HG02798 (cell line): Measurements from ENCODE around the gene ADAMTSL2.

ENCODE experiments used
- ATAC-seq: cut with Tn5 transposase; IDR thresholded peaks from one replicate; pipeline ENCODE4 v1.9.1; 2021; ENCODE audit warnings: mild to moderate bottlenecking; ENCODE audit not compliant: unreplicated experiment, poor library complexity

Gene ADAMTSL2

GRCh38 chr9:133534346-133535291 is at the start of gene ADAMTSL2:
Gene ADAMTSL2 (plus strand): TSS chr9:133534704. CDS start chr9:133536713, 2,009 bp downstream.
- no peak for ATAC-seq

DNA sequence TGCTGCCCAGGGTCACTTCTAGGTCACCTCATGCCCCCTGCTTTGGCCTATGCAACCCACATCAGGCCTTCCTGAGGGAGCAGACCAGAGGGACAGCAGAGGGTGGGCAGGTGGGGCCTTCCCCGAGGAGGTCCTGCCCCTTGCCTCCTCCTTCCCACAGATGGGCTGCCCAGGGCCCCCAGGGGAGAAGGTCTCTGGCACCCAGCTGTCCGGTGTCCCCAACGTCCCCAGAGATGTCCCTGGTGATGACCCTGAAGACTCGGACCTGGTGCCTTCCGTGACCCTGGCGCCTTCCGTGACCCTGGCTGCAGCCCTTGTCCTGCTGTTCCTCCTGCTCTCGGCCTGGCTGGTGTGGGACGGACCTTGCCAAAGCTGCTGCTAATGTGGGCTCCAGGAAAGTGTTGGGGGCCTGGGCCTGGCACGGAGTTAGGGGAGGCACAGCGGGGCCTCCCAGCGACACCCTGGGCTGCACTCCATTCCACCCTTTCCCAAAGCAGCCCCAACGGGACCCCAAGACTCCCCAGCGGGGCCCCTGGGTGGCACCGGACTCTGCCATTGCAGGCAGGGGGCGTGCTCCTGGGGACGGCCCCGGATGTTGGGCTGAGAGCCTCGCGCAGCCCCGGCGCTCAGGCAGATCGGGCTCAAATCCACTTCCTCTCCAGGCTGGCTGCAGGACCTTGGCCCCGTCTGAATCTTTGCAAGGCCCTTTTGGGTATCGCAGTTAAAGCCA is 48.8 kb upstream of the ADAMTSL2 start:
- ATAC-seq, result no peak

DNA sequence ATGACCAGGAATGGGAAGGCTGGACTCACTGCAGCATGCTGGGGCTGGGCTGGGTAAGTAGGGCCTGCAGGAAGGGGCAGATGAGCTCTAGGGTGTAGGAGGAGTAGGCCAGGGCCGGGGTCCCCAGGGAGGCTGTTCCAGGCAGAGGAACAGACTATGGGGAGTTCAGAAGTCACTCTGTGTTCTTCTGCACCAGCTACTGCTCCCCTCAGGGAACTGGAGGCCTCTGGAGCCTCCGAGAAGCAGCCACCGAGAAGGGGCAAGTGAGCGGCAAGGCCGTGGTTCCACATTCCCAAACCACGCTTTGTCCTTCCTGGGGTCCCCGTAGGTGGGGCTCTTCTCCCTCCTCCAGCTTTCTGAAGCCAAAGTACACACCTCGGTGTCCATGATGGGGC is 47.2 kb upstream of the ADAMTSL2 start:
- no peak for ATAC-seq

DNA sequence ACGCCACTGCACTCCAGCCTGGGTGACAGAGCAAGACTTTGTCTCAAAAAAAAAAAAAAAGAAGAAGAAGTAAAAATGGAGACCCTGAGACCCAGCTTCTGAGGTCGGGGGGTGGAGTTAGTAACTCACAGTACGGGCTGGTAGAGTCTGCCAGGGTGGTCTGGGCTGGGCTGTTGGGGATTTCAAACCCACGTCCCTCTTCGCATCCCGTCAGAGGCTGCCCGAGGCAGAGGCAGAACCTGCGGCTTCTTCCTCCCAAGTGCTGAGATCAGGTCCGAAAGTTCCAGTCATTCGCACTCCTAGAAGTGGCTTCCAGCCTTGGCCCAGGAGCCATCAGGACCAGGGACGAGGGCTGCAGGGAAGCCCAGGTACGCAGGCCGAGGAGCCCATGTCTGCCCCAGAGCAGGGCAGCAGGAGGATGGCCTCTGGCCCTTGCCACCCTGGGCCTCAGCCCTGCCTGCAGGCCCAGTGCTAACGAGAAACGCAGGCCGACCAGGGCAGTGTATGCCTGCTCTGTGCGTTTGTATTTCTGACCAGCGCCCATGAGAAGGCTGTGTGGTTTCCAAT is 45.7 kb upstream of the ADAMTSL2 start:
- ATAC-seq, result no peak

DNA sequence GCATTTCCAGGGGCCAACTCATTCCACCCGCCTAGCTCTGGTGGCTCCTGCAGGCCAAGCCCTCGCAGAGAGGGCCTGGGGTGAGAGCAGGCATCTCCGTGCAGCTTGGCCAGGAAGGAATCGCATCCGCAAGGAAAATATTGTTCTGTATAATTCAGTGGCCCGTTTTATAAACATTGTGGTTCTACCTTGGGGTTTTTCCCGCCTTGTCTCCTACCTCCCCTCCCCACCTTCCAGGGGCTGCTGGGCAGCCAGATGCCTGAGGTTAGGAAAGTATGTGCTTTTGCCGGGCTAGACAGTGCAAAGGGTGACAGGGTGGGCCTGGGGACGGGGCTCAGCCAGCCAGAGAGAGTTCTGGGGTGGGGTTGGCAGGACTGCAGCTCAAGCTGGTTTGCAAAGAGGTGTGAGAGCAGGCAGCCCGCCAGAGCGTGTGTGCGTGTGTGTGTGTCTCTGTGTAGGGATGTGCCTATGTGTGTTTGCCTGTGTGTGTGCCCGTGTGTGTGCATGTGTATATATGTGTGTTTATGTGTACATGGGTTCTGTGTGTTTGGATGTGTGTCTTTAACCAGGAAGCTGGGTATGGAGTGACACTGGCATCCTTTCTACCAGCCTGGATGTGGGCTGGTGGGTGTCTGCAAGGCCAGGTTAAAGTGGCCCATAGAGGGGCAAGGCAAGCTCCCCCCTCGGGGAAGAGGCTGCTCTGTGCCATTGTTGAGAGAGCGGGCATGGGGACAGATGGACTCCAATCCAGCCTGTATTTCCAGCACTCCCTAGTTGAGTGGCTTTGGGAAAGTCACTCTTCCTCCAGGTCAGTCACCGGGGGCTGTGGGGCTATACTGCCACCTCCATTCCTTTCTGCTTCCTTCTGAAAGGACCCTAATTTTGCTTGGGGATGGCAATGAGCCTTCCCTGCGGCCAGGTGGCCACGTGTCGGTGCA is 45.0 kb upstream of the ADAMTSL2 start:
- ATAC-seq, result no peak

DNA sequence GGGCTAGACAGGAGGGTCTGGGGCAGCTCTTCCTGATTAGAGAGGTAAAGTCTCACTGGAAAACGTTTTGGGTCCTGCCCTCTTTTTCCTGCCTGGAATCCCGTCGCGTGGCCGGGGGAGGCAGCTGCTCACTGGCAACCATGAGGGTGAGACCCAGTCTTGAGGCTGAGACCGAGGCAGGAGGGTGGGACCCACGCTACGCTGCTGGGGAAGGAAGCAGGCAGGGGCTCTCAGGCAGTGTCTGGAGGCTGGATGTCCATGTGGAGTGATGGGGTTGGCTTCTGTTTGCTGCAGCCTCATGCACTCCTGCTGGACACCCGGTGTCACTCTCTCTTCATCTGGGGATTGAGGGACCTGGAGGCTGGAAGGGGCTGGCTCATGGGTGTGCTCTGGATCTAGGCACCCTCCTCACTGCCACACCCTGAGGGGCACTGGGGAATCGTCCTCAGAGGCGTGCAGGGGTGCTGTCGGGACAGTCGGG is 44.3 kb upstream of the ADAMTSL2 start:
- no peak for ATAC-seq

DNA sequence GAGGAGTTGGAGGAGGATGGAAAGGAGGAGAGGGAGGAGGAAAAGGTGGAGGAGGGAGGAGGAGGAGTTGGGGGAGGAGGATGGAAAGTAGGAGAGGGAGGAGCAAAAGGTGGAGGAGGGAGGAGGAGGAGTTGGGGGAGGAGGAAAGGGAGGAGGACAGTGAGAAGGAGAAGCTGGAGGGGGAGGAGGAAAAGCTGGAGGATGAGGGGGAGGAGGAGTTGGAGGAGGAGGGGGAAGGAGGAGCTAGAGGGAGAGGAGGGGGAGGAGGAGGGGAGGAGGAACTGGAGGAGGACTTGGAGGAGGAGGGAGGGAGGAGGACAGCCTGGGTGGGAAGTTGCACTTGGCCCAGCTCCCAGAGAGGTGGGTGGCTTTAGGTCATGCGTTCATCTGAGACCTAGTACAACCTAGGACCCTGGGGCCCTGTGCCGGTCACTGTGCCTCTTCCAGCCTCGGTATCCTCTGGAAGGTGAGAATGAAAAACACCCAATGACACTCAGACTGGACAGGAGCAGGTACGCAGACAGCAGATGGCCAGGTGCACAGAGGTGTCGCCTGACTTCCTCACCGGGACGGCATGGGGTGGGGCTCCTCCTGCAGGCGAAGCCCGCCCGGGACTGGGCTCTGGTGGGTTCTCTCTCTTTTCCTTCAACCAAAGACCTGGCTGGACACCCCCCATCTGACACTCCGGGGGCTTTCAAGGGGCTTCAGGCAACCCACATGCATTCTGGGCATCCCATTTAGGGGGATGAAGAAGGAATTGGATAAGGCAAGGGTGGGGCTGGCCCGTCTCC is 43.4 kb upstream of the ADAMTSL2 start:
- ATAC-seq, result no peak

- ATAC-seq, result no peak
Measured at GRCh38 chr9:133491656-133491925, 42.9 kb upstream of the ADAMTSL2 start.

DNA sequence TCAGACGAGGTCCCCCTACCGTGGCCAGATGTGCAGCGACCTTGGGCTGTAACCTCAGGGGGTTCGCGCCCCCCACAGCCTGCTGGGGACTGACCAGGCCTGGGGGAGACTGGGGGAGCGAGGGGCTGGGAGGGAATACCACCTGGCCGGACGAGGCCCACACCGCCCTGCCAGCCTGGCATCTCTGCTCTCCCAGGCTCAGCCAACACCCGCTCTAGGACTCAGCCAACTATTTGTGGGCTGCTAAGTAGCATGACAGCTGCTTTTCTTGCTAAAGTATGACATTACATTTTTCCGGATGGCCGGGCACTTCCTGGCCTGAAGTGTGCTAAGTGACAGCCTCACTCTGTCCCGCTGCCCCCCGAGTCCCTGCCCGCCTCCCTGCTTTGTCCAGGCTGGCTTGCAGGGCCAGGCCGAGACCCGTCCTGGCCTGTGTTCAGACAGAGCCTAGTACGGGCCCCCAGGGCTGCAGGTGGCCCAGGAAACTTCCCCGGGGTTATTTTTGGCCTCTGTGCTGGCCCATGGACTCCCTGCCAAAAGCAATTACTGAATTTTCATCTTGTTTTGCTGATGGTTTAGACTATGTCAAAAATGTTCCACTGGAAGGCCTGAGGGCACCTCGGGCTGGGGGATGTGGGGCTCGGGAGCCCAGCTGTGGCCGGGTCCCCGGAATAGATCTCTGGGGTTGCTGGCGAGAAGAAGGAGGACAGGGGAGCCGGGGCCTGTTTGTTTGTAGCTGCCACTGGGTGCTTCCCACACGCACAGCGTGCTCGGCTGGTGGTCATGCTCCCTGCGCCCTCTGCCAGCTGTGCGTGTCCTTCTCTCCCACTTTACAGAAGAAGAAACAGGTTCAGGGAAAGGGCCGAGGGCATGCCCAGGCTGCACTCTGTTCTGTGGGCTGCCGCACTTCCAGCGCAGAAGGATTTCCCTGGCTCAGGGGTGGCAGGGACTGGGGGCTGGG is 42.2 kb upstream of the ADAMTSL2 start:
- ATAC-seq, result no peak

- ATAC-seq, result no peak
Measured at GRCh38 chr9:133493428-133493827, 41.1 kb upstream of the ADAMTSL2 start.

DNA sequence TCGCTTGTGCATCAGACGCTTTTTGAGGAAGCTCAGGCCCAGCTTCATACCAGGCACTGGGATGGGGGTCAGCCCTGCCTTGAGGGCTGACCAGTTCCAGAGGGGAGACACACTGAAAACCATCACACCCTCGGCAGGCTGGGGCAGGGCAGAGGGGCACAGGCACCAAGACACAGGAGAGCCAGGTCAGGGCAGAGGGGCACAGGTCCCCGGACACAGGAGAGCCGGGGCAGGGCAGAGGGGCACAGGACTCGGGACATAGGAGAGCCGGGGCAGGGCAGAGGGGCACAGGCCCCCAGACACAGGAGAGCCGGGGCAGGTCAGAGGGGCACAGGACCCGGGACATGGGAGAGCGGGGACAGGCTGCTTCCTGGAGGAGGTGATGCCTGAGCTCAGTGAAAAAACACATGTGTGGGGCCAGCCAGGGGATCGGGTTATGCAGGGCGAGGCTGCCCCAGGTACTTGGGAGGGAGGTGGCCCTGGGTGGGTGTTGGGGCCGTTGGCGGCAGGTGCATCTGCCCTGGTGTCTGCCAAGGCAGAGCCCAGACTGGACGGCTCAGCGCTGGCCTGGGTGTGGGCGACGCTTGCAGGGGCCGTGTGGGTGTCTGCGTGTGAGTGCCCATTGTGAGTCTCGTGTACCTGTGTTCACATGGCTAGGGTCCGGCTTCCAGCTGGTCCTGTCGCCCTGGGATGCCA is 40.5 kb upstream of the ADAMTSL2 start:
- ATAC-seq, result no peak

- no peak for ATAC-seq
Measured at GRCh38 chr9:133494636-133495326, 39.7 kb upstream of the ADAMTSL2 start.

DNA sequence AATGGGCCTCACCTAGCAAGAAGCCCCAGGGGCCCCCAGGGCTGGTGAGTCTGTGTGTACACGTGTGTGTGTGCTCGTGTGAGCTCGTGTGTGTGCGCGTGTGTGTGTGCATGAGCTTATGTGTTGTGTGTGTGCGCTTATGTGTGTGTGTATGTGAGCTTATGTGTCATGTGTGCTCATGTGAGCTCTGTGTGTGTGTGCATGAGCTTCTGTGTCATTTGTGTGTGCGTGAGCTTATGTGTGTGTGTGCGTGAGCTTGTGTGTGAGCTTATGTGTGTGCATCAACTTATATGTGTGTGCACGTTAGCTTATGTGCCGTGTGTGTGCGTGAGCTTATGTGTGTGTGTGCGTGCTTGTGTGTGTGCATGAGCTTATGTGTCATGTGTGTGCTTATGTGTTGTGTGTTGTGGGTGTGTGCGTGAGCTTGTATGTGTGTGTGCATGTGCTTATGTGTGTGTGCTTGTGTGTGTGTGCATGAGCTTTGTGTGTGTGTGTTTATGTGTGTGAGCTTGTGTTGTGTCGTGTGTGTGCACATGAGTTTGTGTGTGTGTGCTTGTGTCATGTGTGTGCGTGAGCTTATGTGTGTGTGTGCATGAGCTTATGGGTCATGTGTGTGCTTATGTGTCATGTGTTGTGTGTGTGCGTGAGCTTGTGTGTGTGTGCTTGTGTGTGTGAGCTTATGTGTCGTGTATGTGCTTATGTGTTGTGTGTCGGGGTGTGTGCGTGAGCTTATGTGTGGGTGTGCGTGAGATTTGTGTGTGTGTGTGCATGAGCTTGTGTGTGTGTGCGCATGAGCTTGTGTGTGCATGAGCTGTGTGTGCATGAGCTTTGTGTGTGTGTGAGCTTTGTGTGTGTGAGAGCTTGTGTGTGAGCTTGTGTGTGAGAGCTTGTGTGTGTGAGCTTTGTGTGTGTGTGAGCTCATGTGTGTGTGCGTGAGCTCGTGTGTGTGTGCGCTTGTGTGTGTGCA is 38.9 kb upstream of the ADAMTSL2 start:
- no peak for ATAC-seq

GRCh38 chr9:133496861-133497842 is 37.4 kb upstream of the ADAMTSL2 start:
- no peak for ATAC-seq
